Measurements from ENCODE around the gene ERGIC1. TPM values are rescaled to one million over a fixed set of nuclear protein-coding genes. Genes with fewer than 3 reads are reported as not detected.
A peak's percentile ranks its signal among the peaks of the same experiment; 100 is the strongest.

ERGIC1 gene
- total and polyA plus RNA-seq, 8 donors, result 54.5 to 293 (median 104) TPM

DNA sequence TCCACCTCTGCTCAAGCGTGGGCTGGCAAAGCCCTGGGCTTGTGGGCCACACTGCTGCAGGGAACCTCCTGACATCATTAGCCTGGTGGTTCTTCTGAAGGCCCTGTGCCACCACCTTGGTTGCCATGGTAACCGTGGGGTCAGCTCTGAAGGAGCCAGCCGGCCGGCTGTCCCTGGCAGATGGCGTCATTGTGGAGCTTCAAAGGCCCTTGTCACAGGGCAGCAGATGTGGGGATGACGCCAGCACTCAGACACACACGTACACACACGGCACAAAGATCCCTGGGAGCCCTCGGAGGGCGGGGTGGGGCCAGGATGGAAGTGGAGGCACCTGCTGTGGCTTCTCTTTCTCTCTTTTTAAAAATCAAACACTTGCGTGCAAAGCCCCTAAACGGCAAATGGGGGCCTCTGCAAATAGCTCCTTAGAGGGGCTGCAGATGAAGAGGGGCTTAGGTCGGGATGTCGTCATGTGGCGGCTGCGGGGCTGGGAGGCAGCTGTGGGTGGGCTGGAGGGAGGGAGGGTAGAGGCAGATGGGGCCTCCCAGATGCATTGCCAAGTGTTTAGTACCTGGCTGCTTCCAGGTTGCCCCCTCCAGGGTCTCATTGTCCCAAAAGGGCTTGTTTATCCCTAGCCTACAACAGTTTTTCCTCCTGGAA, 105.7 kb downstream of the ERGIC1 start:
- intact Hi-C loops (cut with DNase I; ENCODE audit: low total_unique reads), result no loop called here
- TF ChIP-seq POLR2AphosphoS5 (IDR thresholded peaks at IDR 0.05) (no peak), POLR2A (IDR thresholded peaks at IDR 0.05) (no peak), EP300 (IDR thresholded peaks at IDR 0.05) (no peak)
- TF ChIP-seq, protein P1, sequence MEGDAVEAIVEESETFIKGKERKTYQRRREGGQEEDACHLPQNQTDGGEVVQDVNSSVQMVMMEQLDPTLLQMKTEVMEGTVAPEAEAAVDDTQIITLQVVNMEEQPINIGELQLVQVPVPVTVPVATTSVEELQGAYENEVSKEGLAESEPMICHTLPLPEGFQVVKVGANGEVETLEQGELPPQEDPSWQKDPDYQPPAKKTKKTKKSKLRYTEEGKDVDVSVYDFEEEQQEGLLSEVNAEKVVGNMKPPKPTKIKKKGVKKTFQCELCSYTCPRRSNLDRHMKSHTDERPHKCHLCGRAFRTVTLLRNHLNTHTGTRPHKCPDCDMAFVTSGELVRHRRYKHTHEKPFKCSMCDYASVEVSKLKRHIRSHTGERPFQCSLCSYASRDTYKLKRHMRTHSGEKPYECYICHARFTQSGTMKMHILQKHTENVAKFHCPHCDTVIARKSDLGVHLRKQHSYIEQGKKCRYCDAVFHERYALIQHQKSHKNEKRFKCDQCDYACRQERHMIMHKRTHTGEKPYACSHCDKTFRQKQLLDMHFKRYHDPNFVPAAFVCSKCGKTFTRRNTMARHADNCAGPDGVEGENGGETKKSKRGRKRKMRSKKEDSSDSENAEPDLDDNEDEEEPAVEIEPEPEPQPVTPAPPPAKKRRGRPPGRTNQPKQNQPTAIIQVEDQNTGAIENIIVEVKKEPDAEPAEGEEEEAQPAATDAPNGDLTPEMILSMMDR (IDR thresholded peaks at IDR 0.05), result no peak
- peaks cover 52 to 98% (median 96%) of the 10 kb centered on the region in 4 donors for H3K36me3 ChIP-seq
- no peaks in the 10 kb centered on the region for H3K4me1 ChIP-seq
- no peaks in the 10 kb centered on the region for H3K27me3 ChIP-seq
- H3K9me3 ChIP-seq, result no peaks in the 10 kb centered on the region
- no peak overlapping the region for H3K4me3 ChIP-seq
- peak overlapping the region in 1 of 5 donors; percentile 80 for H3K27ac ChIP-seq
- DNase-seq, result peak in 1 of 2 donors; percentile 61
- 73 to 81% (median 74%) methylated on average over 16 of the region's 16 CpGs for WGBS, 5 donors

DNA sequence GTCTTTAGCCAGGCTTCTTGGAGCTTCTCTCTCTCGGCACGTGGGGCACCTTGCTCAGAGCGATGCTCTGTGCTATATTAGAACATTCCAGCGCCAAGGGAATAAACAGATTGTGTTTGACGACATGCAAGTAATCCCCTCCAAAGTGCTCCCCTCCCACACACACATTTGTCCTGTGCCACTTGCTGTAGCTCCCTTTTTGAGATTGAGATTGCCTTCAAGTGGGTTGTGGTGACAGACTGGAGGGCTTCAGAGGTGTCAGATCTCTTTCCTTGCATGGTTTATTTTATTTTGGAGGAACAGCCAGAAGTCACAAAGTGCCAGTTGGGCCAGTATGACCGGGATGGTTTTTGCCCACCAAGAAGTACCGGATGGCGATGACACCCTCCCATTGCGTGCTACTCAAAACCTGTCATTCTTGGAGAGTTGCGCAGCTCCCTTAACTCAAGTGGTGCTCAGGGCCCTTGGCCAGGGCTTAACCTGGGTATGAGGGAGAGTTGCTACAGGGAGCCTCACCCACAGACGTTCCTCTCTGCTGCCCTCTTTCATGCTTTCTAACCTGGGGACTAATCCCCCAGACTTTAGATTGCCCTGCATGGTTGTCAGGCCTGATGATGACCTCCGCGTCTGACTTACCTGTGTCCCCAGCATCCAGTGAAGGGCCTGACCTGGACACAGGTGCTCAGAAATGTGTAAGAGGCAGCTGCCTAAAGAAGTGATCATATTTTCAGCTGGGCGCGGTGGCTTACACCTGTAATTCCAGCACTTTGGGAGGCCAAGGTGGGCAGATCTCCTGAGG, 106.4 kb downstream of the ERGIC1 start:
- Histone ChIP-seq H3K9me3 (no peaks in the 10 kb centered on the region), H3K4me3 (no peak overlapping the region), H3K27ac (peak overlapping the region in 1 of 5 donors; percentile 80), H3K4me1 (no peaks in the 10 kb centered on the region), H3K36me3 (peaks cover 51 to 98% (median 96%) of the 10 kb centered on the region in 4 donors), H3K27me3 (no peaks in the 10 kb centered on the region)
- TF ChIP-seq, protein P1 (IDR thresholded peaks at IDR 0.05), result no peak
- no peak for TF ChIP-seq POLR2AphosphoS5 (IDR thresholded peaks at IDR 0.05)
- no peak for TF ChIP-seq EP300 (IDR thresholded peaks at IDR 0.05)
- no peak for TF ChIP-seq POLR2A (IDR thresholded peaks at IDR 0.05)
- intact Hi-C loops (cut with DNase I; ENCODE audit: low total_unique reads), result no loop called here
- 82 to 91% (median 87%) methylated on average over 15 of the region's 15 CpGs for WGBS, 5 donors
- DNase-seq, result no peak

DNA sequence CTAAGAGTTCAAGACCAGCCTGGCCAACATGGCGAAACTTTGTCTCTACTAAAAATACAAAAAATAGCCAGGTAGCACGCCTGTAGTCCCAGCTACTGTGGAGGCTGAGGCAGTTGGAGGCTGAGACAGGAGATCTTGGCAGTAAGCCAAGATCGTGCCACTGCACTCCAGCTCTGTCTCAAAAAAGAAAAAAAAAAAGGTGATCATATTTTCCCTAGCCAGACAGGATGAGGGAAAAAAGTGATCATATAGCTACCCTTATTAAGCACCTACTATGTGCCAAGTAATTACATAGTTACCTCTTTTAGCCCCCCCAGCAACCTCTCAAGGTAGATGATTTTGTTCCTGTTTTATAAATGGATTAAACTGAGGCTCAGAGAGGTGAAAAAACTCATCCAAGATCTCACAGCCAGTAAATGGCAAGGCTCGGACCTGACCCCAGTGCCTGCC, 107.0 kb downstream of the ERGIC1 start:
- H3K9me3 ChIP-seq, result no peaks in the 10 kb centered on the region
- TF ChIP-seq EP300 (IDR thresholded peaks at IDR 0.05) (no peak), POLR2AphosphoS5 (IDR thresholded peaks at IDR 0.05) (no peak), POLR2A (IDR thresholded peaks at IDR 0.05) (no peak)
- TF ChIP-seq, protein P1 (IDR thresholded peaks at IDR 0.05), result no peak
- intact Hi-C loops (cut with DNase I; ENCODE audit: low total_unique reads), result no loop called here
- DNase-seq, result no peak
- 50 to 69% (median 56%) methylated on average over 4 of the region's 4 CpGs for WGBS, 5 donors
- peaks cover 54 to 98% (median 96%) of the 10 kb centered on the region in 4 donors for H3K36me3 ChIP-seq
- no peaks in the 10 kb centered on the region for H3K4me1 ChIP-seq
- H3K27ac ChIP-seq, result peak overlapping the region in 1 of 5 donors; percentile 80
- H3K4me3 ChIP-seq, result no peak overlapping the region
- no peaks in the 10 kb centered on the region for H3K27me3 ChIP-seq

DNA sequence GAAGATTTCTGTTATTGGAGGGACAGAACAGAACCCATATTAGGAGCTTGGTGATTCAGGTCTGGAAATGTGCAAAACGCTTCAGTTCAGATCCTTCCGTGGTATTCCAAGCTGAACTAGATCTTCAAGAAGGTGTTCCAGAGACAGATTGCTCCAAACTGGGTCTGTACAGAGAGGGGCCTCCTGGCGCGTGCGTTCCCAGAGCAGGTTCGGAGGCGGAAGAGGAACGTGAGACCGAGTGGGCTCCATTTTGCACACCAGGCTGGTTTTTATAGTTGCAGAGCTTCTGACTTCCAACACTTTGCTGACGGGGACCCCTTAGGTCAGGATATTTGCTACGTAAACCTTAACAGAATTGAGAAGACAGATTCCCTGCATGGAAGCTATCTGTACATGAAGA, 108.5 kb downstream of the ERGIC1 start:
- Histone ChIP-seq H3K4me1 (no peaks in the 10 kb centered on the region), H3K27me3 (no peaks in the 10 kb centered on the region), H3K27ac (peak overlapping the region in 2 of 5 donors; percentile 32 to 80), H3K9me3 (no peaks in the 10 kb centered on the region), H3K36me3 (peaks cover 52 to 98% (median 96%) of the 10 kb centered on the region in 4 donors), H3K4me3 (no peak overlapping the region)
- intact Hi-C loops (cut with DNase I; ENCODE audit: low total_unique reads), result no loop called here
- WGBS, 5 donors, result 90 to 96% (median 92%) methylated on average over 11 of the region's 11 CpGs
- no peak for TF ChIP-seq POLR2AphosphoS5 (IDR thresholded peaks at IDR 0.05)
- TF ChIP-seq, protein P1 (IDR thresholded peaks at IDR 0.05), result no peak
- TF ChIP-seq POLR2A (IDR thresholded peaks at IDR 0.05), result no peak
- TF ChIP-seq EP300 (IDR thresholded peaks at IDR 0.05), result no peak
- DNase-seq, result no peak

All from stomach (tissue), 9 donors.